Measurements from ENCODE around the gene GDA. TPM values are rescaled to one million over a fixed set of nuclear protein-coding genes. Genes with fewer than 3 reads are reported as not detected.

GDA gene
- total and polyA plus RNA-seq, 9 of the 15 experiments (the other 6 are each of a cell fraction or from before 2014, with no cell fraction given) = 4.5 to 18.0 (median 12.7) TPM

DNA sequence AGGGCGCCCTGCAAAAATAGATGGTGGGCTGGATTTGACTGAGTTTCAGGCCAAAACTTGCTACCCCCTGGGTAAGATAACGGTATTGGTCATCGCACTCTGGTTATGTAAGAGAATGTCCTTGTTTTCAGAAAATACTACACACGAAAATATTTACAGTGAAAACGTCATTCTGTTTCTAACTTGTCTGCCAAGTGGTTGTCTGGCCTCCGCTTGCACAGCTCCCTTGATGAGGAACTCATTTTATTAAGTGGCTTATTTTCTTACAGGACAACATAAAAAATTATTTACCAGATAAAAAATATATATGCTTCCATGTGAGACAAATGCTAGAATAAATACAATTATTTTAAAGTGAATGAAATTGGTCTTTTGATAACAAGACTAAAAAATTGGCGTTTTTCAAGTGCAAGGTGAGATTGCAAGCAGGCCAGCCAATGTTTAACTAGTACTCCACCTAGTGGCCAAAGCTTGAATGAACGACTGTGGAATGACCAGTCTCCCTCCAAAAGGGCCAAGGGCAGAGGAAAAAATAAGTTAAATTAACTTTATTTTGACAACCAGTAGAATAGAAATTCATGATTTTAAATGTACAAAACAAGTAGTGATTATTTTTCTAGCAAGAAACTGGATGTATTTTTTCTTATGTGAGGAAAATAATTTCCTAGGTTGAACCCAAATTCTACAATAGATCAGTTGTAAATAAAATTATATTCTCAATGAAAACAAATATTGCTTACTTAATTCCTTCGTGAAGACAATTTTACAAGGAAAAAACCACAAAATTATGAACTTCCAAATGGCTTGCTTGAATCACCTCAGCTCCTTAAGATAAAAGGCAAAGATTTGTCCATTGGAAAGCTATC lies 122.6 kb downstream of the GDA start (continued):
- TF ChIP-seq, protein P1, sequence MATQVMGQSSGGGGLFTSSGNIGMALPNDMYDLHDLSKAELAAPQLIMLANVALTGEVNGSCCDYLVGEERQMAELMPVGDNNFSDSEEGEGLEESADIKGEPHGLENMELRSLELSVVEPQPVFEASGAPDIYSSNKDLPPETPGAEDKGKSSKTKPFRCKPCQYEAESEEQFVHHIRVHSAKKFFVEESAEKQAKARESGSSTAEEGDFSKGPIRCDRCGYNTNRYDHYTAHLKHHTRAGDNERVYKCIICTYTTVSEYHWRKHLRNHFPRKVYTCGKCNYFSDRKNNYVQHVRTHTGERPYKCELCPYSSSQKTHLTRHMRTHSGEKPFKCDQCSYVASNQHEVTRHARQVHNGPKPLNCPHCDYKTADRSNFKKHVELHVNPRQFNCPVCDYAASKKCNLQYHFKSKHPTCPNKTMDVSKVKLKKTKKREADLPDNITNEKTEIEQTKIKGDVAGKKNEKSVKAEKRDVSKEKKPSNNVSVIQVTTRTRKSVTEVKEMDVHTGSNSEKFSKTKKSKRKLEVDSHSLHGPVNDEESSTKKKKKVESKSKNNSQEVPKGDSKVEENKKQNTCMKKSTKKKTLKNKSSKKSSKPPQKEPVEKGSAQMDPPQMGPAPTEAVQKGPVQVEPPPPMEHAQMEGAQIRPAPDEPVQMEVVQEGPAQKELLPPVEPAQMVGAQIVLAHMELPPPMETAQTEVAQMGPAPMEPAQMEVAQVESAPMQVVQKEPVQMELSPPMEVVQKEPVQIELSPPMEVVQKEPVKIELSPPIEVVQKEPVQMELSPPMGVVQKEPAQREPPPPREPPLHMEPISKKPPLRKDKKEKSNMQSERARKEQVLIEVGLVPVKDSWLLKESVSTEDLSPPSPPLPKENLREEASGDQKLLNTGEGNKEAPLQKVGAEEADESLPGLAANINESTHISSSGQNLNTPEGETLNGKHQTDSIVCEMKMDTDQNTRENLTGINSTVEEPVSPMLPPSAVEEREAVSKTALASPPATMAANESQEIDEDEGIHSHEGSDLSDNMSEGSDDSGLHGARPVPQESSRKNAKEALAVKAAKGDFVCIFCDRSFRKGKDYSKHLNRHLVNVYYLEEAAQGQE (IDR thresholded peaks at IDR 0.05; ENCODE audit: borderline replicate concordance) = peak; percentile 58; the same call in 1 of the 2 replicates
- TF ChIP-seq, protein P1 (CRISPR knock-in tag; IDR thresholded peaks at IDR 0.05; ENCODE audit: low read depth) = no peak
